Lower leg skin (tissue), 4 donors: ENCODE data around the gene CLDN34. TPM values are rescaled to one million over a fixed set of nuclear protein-coding genes. Genes with fewer than 3 reads are reported as not detected.

Source experiments
- DNase-seq, 2 donors: peaks; one replicate each; pipeline ENCODE4 v3.0.0-alpha.2; 2019; ENCODE audit warnings: low spot score in 2 of 2
- H3K4me3 ChIP-seq: fragments of 200-600 bp; sonication (generic); 2 replicates; pipeline ENCODE4 v1.5.1; 2017; ENCODE audit warnings: mild to moderate bottlenecking, low read depth; ENCODE audit not compliant: poor library complexity, severe bottlenecking
- POLR2A ChIP-seq, 2 donors: fragments of 450-650 bp; IDR thresholded peaks; one replicate each; pipeline ENCODE4 v1.6.1; 2016 to 2017; ENCODE audit warnings: antibody characterized with exemption in 2 of 2, mild to moderate bottlenecking in 1 of 2, moderate library complexity in 1 of 2
- WGBS, 2 donors: methylation state at CpG; one replicate each; pipeline ENCODE4 v1.1.5; 2018; 5-methylcytosine and 5-hydroxymethylcytosine counted together
- intact Hi-C: fragments of 100-400 bp; cut with DNase I; formaldehyde crosslinking; loops from one replicate; pipeline ENCODE4 v1.15.0; 2023; ENCODE audit warnings: low total_unique reads
- total RNA-seq, 4 donors: library from RNA; depleted of rRNA; stranded (reverse); fragments of >200 nt; gene quantifications; one replicate each; pipeline ENCODE4 v1.1.0, GENCODE V29; 2016
- TF ChIP-seq, protein P1 (sequence below), 3 donors: fragments of 450-650 bp; IDR thresholded peaks; one replicate each; pipeline ENCODE4 v1.5.1; 2016; ENCODE audit warnings: antibody characterized with exemption in 3 of 3, mild to moderate bottlenecking in 3 of 3, moderate library complexity in 2 of 3

CLDN34 gene
- total RNA-seq, 4 donors from 2014 or later, result 1.0 TPM; not detected in 3

DNA sequence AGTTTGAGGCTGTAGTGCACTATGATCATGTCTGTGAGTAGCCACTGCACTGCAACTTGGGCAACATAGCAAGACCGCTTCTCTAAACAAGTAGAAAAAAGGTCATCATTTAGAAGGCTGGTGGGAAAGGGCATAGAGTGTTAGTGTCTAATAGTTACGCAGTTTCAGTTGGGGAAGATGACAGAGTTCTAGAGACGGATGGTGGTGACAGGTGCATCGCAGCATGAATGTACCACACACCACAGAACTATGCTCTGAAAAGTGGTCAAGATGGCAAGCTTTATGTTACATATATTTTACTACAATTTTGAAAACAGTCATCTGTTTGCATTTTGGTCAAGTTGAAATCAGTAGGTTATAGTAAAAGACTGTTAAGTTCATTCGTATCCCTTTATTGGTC is 23.7 kb upstream of the CLDN34 start:
- WGBS, 2 donors, result 94% methylated on average over 5 of the region's 5 CpGs
- H3K4me3 ChIP-seq, result no peak overlapping the region
- DNase-seq, result no peak
- no peak for TF ChIP-seq POLR2A (IDR thresholded peaks at IDR 0.05)
- TF ChIP-seq, protein P1, sequence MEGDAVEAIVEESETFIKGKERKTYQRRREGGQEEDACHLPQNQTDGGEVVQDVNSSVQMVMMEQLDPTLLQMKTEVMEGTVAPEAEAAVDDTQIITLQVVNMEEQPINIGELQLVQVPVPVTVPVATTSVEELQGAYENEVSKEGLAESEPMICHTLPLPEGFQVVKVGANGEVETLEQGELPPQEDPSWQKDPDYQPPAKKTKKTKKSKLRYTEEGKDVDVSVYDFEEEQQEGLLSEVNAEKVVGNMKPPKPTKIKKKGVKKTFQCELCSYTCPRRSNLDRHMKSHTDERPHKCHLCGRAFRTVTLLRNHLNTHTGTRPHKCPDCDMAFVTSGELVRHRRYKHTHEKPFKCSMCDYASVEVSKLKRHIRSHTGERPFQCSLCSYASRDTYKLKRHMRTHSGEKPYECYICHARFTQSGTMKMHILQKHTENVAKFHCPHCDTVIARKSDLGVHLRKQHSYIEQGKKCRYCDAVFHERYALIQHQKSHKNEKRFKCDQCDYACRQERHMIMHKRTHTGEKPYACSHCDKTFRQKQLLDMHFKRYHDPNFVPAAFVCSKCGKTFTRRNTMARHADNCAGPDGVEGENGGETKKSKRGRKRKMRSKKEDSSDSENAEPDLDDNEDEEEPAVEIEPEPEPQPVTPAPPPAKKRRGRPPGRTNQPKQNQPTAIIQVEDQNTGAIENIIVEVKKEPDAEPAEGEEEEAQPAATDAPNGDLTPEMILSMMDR (IDR thresholded peaks at IDR 0.05), result no peak
- intact Hi-C loops, result no loop called here

DNA sequence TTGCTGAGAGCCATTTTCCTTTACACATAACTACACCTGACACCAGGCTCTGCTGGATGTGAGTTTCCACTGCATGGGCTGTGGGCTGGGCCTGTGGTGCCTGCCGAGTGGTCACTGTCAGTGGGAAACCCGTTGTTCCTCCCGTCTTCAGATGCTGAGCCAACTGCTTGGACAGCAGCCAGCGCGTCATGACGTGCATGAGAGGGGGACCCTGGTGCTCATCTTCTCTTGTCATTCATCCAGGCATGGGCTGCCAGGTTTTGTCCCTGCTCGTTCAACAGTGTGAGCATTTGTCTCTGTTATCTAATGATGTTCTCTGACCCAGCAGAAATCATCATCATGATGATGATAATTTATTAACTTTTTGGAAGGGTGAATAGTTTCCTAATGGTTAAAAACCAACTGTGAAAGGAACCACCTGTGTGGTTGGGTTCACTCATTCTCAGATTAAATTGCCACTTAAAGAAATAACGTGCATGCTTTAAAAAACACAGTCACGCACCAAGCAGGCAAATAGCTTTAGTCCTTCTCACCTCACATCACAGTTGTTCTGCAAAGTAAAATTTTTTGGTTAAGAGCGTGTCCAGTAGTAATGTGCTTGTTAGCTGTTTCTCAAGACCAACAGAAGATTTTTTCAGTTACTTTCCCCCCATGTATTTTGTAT is 19.9 kb upstream of the CLDN34 start:
- TF ChIP-seq, protein P1 (IDR thresholded peaks at IDR 0.05), result no peak
- TF ChIP-seq POLR2A (IDR thresholded peaks at IDR 0.05), result no peak
- no peak overlapping the region for H3K4me3 ChIP-seq
- DNase-seq, result no peak
- intact Hi-C loops, result no loop called here
- 71 to 81% methylated on average over 10 of the region's 10 CpGs for WGBS, 2 donors

DNA sequence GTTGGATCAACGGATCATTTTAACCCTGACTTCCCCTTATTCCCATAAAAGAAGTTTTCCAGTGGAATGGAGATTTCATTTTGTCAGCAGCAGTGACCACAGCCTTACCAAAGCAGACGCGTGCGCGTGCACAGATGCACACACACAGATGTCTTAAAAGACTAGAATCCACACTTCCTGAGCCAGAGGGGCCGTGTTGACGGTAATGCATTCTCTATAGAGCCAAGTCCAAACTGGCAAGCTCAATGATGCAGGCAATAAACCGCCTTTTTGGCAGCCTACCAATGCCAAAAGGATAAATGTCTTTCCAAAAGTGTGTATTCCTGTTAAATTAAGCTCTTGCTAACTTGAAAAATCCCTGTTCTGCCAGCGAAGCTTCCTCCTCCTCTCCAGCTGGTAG is 18.8 kb upstream of the CLDN34 start:
- no peak for DNase-seq

GRCh38 chrX:9952300-9952699 is 14.9 kb upstream of the CLDN34 start:
- TF ChIP-seq POLR2A (IDR thresholded peaks at IDR 0.05), result no peak
- TF ChIP-seq, protein P1 (IDR thresholded peaks at IDR 0.05), result no peak
- WGBS, 2 donors, result 63 to 85% methylated on average over 1 of the region's 1 CpG
- no peak for DNase-seq
- intact Hi-C loops, result no loop called here
- H3K4me3 ChIP-seq, result no peak overlapping the region

More for the DNA sequence above, 18.8 kb upstream of the CLDN34 start:
- 48 to 67% methylated on average over 9 of the region's 9 CpGs for WGBS, 2 donors
- H3K4me3 ChIP-seq, result no peak overlapping the region
- intact Hi-C loops, result no loop called here
- TF ChIP-seq, protein P1 (IDR thresholded peaks at IDR 0.05), result no peak
- no peak for TF ChIP-seq POLR2A (IDR thresholded peaks at IDR 0.05)

DNA sequence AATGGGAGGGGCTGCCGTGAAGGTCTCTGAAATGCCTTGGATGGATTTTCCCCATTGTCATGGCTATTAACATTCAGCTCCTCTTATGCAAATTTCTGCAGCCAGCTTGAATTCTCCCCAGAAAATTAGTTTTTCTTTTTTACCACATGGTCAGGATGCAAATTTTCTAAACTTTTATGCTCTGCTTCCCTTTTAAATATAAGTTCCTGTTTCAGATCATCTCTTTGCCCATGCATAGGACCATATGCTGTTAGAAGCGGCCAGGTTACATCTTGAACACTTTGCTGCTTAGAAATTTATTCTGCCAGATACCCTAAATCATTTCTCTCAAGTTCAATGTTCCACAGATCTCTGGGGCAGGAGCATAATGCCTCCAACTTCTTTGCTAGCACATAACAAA is 13.8 kb upstream of the CLDN34 start:
- TF ChIP-seq POLR2A (IDR thresholded peaks at IDR 0.05), result no peak
- TF ChIP-seq, protein P1 (IDR thresholded peaks at IDR 0.05), result no peak
- WGBS, 2 donors, result 85 to 94% methylated on average over 2 of the region's 2 CpGs
- intact Hi-C loops, result no loop called here
- DNase-seq, result no peak
- H3K4me3 ChIP-seq, result no peak overlapping the region

DNA sequence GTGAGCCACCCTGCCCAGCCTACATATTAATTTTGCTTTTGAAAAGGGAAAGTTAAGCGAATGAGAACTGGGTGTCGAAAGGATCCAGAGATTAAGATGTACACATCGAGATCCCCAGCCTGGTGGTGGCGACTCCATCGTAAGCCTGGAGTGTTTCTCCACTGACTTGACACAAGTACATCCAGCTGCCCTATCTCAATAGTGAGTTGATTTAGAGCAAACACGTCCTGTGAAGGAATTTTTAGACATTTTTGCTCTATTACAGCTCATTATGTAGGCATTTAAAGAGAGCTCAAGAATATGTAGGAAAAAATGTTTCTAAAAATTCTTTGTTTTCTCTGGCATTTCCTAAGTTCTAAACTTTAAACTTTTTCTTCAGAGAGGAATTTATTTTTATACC is 11.7 kb upstream of the CLDN34 start:
- TF ChIP-seq, protein P1 (IDR thresholded peaks at IDR 0.05), result no peak
- TF ChIP-seq POLR2A (IDR thresholded peaks at IDR 0.05), result no peak
- DNase-seq, result no peak
- intact Hi-C loops, result no loop called here
- no peak overlapping the region for H3K4me3 ChIP-seq
- WGBS, 2 donors, result 84 to 89% methylated on average over 6 of the region's 6 CpGs
